Raji (cell line): Measurements from ENCODE around the gene NFAT5.

Experiments
- POLR2A ChIP-seq: IDR thresholded peaks from 2 replicates; pipeline ENCODE4 v1.6.1; 2011; ENCODE audit warnings: low read depth, low read length, control low read depth; ENCODE audit not compliant: insufficient read depth

NFAT5 gene

DNA sequence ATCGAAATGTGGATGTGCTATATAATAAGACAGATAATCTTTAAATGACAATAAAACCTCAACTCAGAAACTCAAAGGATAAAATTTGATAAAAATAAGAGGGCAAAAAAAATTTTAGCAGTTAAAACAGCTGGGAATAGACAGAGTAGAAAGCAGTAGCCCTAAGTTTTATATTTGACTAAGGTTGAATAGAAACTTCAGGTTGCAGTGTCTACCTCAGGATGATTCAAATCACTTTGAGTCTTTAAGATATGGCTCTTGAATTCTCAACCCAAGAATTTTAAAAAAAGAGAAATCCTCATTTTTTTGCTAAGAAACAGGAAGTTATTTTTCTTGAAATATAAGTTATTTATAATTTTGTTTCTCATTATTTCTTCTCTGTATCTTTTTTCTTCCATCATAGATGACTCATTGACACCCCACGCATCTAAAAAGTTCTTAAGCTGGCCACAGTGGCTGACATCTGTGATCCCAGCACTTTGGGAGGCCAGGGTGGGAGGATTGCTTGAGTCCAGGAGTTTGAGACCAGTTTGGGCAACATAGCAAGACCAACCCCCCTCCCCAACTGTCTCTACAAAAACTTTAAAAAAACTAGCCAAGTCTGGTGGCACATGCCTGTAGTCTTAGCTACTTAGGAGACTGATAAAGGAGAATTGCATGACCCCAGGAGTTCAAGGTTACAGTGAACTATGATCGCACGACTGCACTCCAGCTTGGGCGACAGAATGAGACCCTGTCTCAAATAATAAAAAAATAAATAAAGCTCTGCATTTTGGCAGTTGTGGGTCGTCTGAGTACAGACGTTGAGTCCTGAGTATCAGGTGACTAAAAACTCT lies 23.9 kb downstream of the NFAT5 start:
- TF ChIP-seq POLR2A, result no peak

DNA sequence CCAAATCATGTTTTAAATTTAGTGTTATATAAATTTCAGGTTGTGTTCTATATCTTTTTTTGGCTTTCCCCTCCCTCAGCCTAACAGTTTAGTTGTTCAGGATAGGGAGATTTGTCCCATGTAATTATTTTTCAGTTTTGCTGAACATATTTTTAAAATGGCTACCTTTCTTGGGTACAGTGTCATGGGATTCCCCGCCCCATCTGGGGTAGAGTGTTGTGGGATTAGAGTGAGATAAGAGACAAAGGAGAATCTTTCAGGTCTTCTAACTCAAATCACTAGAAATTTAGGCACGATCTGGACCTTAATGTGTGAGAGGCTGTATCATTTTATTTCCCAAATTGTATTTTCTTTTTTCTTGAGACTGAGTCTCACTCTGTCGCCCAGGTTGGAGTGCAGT lies 24.8 kb downstream of the NFAT5 start:
- TF ChIP-seq POLR2A, result no peak

DNA sequence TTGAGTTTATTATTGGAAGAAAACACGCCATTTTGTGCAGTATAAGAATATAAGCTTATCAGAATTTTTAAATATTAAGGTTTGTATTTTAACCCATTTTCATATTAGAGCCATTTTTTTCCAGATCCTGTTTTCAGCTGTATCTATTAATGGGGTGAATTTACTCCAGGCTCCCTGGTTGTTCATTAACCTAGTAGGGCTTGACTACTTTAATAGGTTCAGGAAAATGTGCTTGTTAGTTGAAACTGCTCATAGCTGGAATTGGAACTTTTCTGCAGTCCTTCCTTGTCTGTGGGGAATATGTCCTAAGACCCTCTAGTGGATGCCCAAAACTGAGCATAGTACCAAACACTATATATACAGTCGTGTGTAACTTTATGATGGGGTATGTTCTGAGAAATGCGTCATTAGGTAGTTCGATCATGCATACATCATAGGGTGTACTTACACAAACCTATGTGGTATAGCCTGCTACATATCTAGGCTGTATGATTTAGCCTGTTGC lies 28.0 kb downstream of the NFAT5 start:
- TF ChIP-seq POLR2A, result no peak

DNA sequence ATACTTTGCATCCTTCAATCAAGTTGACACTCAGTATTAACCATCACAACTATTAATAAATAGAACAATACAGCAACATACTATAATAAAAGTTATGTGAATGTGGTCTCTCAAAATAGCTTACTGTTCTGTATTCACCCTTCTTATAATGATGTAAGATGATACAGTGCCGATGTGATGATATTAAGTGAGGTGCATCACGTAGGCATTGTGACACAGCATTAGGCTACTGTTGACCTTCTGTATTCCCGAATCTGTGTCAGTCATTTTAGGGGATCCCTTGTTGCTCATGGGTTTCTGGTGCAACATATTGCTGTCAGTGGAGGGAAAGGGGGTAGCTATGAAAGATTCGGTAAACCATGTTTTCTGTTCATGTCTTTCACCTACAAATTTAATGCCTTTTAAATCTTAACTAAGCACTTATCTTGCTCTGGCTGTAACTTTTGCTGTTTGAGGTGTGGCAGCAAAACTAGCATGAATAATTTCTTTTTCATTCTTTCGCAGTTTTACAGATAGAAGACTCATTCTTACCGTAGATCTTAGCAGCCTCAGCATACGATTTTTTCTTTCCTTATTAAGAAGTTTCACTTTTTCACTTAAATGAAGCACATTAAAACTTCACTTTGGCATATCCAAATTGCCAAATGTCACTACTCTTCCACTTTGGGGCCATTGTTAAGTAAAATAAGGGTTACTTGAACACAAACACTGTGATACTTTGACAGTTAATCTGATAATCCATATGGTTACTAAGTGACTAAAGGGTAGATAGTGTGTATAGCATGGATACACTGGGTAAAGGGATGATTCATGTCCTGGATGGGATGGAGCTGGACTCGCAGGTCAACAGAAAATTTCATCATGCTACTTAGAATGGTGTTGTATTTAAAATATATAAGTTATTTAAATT lies 29.6 kb downstream of the NFAT5 start:
- no peak for TF ChIP-seq POLR2A

DNA sequence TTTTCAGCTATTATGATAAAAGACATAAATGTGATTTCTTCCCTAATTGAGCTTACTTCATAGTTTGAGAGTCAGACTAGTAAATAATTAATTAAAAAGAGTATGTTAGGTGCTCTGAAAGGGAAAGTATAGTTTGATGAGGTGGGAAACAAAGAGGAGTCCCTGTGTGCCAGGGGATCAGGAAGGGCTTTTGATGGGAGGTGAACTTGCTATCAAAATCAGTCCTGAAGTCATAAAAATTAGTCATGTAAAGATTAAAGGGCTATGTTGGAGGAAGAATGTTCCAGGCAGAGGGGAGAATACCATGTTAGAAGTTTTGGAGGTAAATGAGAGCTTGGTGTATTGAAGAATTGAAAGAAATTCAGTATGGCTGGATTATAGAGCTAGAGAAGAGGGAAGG lies 31.0 kb downstream of the NFAT5 start:
- no peak for TF ChIP-seq POLR2A

DNA sequence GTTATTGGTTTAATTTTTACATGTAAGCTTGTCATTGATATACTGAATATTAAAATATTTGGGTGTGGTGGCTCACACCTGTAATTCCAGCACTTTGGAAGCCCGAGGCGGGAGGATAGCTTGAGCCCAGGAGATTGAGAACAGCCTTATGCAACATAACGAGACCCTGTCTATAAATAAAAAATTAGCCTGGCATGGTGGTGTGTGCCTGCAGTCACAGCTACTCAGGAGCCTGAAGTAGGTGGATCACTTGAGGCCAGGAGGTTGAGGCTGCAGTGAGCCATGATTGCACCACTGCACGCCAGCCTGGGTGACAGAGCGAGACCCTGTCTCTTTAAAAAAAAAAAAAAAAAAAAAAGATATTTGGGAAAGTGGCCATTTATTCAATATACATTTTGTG lies 32.3 kb downstream of the NFAT5 start:
- TF ChIP-seq POLR2A, result no peak

DNA sequence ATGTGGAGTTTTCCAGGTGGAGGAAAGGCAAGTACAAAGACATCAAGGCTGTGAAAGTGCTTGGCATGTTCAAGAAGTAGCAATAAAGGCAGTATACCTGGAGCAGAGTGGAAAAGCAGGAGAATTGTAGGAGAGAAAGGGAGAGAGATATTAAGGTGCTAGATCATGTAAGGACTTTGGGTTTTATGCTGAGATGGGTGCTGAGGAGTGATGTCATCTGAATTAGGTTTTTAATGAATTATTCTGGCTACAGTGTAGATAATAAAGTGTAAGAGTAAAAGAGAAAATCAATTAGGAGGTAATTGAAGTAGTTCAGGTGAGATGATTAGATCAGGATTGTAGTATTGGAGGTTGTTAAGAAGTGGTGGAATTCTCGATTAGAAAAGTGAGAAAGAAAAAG lies 34.0 kb downstream of the NFAT5 start:
- no peak for TF ChIP-seq POLR2A

DNA sequence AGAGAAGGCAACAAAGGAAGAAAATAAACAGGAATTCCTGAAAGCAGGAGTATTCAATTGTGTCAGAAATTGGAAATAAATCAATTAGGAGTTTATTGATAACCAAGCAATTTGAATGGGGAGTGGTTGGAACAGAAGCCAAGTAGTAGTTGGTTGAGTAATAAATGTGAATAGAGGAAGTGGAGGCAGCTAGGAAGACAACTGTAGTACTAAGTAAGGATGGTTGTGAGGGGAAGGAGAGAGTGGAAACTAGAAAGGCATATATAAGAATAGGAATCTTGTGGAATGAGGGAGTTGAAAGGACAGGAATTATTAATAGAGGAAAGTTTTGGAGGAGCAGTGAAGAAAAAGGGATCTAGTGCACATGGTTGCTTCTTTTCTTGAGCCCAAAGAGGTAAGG lies 34.4 kb downstream of the NFAT5 start:
- TF ChIP-seq POLR2A, result no peak

DNA sequence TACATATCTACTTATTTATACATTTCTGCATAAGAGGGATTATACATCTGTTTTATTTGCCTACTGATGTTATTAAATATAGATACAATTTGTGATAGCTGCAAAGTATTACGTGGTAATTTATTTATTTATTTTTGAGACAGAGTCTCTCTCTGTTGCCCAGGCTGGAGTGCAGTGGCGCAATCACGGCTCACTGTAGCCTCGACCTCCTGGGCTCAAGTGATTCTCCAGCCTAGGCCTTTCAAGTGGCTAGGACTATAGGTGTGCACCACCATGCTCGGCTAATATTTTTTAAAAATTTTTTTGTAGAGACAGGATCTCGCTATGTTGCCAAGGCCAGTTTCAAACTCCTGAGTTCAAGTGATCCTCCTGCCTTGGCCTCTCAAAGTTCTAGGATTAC lies 35.5 kb downstream of the NFAT5 start:
- TF ChIP-seq POLR2A, result no peak

DNA sequence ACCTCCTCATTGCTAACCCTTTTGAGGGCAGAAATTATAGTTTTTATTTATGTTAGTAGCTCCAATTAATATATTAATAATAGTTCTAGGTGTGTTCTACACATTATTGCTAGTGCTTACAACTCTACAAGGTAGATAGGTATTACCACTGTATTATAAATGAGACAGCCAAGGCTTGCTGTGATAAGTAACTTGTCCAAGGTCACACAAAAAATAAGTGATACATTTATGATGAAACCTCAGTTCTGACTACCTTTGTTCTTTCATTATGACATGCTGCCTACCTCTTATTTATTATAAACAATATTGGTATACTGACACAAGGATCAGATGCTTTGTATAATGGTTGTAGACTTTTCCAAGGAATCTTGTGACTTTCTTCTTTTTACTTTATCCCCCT lies 41.2 kb downstream of the NFAT5 start:
- no peak for TF ChIP-seq POLR2A

DNA sequence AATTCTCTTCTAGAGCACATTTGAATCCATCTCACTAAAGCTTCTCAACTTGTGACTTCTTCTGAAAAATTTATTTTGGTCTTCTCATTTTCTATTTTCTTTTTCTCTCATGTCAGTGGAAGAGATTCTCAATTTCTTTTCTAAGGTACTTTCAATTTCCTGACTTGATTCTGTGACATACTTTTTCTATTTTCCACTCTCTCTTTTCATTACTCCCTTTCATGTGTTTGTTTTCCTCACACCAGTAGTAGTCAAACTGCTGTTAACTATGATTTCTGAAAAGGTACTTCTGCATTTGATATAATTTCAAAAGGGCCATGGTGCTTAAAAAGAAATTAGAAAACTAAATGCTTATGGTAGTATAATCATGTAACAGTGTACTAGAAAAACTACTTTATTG lies 41.9 kb downstream of the NFAT5 start:
- no peak for TF ChIP-seq POLR2A

DNA sequence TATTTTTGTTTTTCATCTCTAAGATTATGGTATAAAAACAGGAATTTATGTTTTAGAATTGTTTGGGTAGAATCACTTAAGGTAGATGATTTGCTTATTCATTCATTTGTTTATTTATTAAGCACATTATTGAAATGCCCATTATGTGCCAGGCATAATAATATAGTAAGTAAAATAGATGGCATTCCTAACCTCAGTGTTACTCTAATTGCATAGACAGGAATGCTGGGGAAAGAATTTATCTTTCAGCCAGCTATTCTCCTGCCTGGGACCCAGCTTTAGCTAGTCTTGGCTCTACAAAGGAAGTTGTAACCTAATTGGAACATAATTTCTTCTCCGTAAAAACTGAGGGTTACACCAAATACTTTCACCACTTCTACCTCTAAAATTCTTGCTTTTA lies 44.6 kb downstream of the NFAT5 start:
- TF ChIP-seq POLR2A, result no peak

DNA sequence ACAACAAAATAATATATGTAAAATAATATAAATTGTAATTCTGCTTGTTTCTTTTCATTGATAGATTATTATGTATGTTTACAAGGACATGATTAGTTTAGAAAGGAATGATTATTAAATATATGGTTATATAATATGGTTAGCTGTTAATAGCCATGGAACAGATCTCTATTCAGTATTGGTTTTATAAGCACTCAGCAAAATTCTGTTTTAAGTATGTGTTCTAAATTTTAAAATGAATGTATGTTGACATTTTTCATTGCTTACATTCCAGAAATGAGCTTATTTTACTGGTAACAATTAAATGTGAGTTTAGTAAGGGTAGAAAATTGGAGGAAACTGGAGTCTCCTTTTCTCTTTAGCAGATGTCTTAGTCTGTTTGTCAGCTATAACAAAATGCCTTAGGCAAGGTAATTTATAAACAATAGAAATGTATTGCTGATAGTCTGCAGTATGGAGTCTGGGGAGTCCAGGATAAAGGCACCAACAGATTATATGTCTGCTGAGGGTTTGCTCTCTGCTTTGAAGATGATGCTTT lies 45.4 kb downstream of the NFAT5 start:
- TF ChIP-seq POLR2A, result no peak

DNA sequence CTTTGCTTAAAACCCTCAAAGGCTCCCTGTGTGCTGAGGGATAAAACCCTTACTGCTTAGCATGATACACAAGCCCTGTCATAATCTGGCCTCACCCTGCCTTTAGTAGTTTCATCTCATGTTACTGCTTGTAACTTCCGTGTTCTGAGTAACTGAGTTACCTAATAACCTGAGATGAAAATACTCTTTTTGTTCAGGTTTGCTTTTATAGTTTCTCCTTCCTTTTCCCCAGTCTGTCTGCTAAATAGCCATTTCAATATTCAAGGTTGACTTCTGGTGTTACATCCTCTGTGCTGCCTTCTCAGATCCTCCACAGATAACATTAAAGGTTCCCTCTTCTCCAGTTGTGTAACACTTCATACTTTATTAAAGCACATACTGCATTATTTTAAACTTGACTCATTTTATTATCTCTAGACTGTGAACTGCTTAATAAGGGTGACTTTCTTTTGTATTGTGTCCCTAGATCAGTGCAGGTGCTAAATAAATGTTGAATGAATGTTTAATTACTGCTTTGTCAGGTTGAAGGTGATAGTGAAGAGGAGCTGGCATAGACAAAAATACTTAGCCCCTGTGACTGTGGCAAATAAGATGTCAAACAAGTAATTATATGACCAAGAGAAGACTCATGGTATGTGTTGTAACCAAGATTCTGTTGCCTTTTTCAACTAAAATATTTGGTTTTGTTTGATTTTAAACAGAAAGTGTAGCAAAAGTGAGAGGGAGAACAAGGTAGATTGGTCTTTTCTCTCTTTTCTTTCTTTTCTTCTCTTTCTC lies 47.8 kb downstream of the NFAT5 start:
- no peak for TF ChIP-seq POLR2A

DNA sequence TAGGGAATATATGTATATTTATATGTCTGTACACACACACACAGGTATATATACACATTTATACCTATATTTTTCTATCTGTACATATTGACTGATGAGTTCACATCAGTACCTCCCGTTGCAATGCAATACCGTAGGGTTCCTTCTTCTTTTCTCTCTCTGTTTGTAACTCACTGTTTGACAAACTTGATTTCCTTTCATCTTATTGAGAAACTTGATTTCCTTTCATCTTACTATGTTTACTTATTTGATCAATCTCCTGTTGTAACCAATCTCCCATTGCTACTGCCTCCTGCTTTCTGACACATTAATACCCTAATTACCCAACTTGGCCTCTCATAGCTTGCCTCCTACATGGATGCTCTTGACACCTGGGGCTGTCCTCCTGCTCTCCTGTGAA lies 49.8 kb downstream of the NFAT5 start:
- TF ChIP-seq POLR2A, result no peak
